A204.1 (cell line): ENCODE data around the gene FN1.
"Not testable (repeated sequence)": the region's sequence is repeated elsewhere in the genome, so short reads cannot be mapped to it uniquely, and the experiment has no call there.

Experiments
- FAIRE-seq: peaks from 2 replicates; lab custom pipeline; 2012; peaks lifted over from hg19 to GRCh38; lab: Jason Lieb, UNC

Gene FN1

GRCh38 chr2:215422676-215423075 lies 13.2 kb downstream of the FN1 start:
- no peak for FAIRE-seq

GRCh38 chr2:215421859-215422461 lies 13.9 kb downstream of the FN1 start:
- no peak for FAIRE-seq

- FAIRE-seq: no peak
Measured at GRCh38 chr2:215420471-215420935, 15.4 kb downstream of the FN1 start.

GRCh38 chr2:215419769-215420470 lies 15.9 kb downstream of the FN1 start:
- FAIRE-seq: no peak

- no peak for FAIRE-seq
Measured at GRCh38 chr2:215419113-215419512, 16.8 kb downstream of the FN1 start.

GRCh38 chr2:215418064-215418963 lies 17.6 kb downstream of the FN1 start:
- FAIRE-seq: no peak

GRCh38 chr2:215417400-215417951 lies 18.4 kb downstream of the FN1 start:
- no peak for FAIRE-seq

GRCh38 chr2:215416656-215417055 lies 19.2 kb downstream of the FN1 start:
- no peak for FAIRE-seq

- peak; percentile 29 for FAIRE-seq
Measured at GRCh38 chr2:215415820-215416577, 19.9 kb downstream of the FN1 start.

GRCh38 chr2:215415218-215415617 lies 20.6 kb downstream of the FN1 start:
- no peak for FAIRE-seq

- no peak for FAIRE-seq
Measured at GRCh38 chr2:215414674-215415073, 21.2 kb downstream of the FN1 start.

- FAIRE-seq: no peak
Measured at GRCh38 chr2:215413974-215414373, 21.9 kb downstream of the FN1 start.

- FAIRE-seq: no peak
Measured at GRCh38 chr2:215413484-215413777, 22.4 kb downstream of the FN1 start.

- no peak for FAIRE-seq
Measured at GRCh38 chr2:215411941-215412743, 23.7 kb downstream of the FN1 start.

- FAIRE-seq: no peak
Measured at GRCh38 chr2:215410932-215411285, 25.0 kb downstream of the FN1 start.

- FAIRE-seq: not testable (repeated sequence)
Measured at GRCh38 chr2:215410181-215410931, 25.5 kb downstream of the FN1 start.

GRCh38 chr2:215409331-215410127 lies 26.3 kb downstream of the FN1 start:
- no peak for FAIRE-seq

- not testable (repeated sequence) for FAIRE-seq
Measured at GRCh38 chr2:215408441-215408840, 27.4 kb downstream of the FN1 start.

GRCh38 chr2:215407590-215408264 lies 28.1 kb downstream of the FN1 start:
- FAIRE-seq: no peak
